HTERT RPE-1 (cell line): ENCODE measurements around the gene PYGO2.

Experiments used
- in situ Hi-C: fragments of 300-500 bp; cut with MboI; formaldehyde crosslinking; loops from 4 replicates; pipeline ENCODE4 v1.14.3; 2020; ENCODE audit warnings: low sequenced_read_pairs

The PYGO2 gene

GRCh38 chr1:154966111-154966510 is 4.5 kb upstream of the PYGO2 start:
- in situ Hi-C loops = no loop called here

- in situ Hi-C loops = no loop called here
Measured at GRCh38 chr1:154964359-154964758, 2.8 kb upstream of the PYGO2 start.

- in situ Hi-C loops = no loop called here
Measured at GRCh38 chr1:154963643-154964042, 2.1 kb upstream of the PYGO2 start.

- in situ Hi-C loops = no loop called here
Measured at GRCh38 chr1:154962795-154963330, 1.3 kb upstream of the PYGO2 start.

- in situ Hi-C loops = no loop called here
Measured at GRCh38 chr1:154962156-154962749, 671 bp upstream of the PYGO2 start.

GRCh38 chr1:154960446-154961136 is 991 bp downstream of the PYGO2 start:
- in situ Hi-C loops = no loop called here

- in situ Hi-C loops = no loop called here
Measured at GRCh38 chr1:154959426-154959780, 2.2 kb downstream of the PYGO2 start.

- in situ Hi-C loops = no loop called here
Measured at GRCh38 chr1:154958681-154959425, 2.7 kb downstream of the PYGO2 start.

GRCh38 chr1:154958036-154958435 is 3.5 kb downstream of the PYGO2 start:
- in situ Hi-C loops = no loop called here

GRCh38 chr1:154957091-154957657 is 4.4 kb downstream of the PYGO2 start:
- in situ Hi-C loops = no loop called here

GRCh38 chr1:154956544-154956941 is 5.0 kb downstream of the PYGO2 start:
- in situ Hi-C loops = no loop called here

GRCh38 chr1:154955718-154956543 is 5.7 kb downstream of the PYGO2 start, which contains the start of gene PBXIP1:
Gene PBXIP1 (minus strand): TSS chr1:154956099. CDS start chr1:154953721, 2,378 bp downstream.
- in situ Hi-C loops = no loop called here

- in situ Hi-C loops = no loop called here
Measured at GRCh38 chr1:154955039-154955717, 6.4 kb downstream of the PYGO2 start.

GRCh38 chr1:154954541-154954940 is 7.0 kb downstream of the PYGO2 start:
- in situ Hi-C loops = no loop called here

GRCh38 chr1:154953611-154954038 is 8.0 kb downstream of the PYGO2 start:
- in situ Hi-C loops = no loop called here

- in situ Hi-C loops = no loop called here
Measured at GRCh38 chr1:154952664-154953063, 8.9 kb downstream of the PYGO2 start.

- in situ Hi-C loops = no loop called here
Measured at GRCh38 chr1:154951901-154952657, 9.5 kb downstream of the PYGO2 start.

- in situ Hi-C loops = no loop called here
Measured at GRCh38 chr1:154948079-154948478, 13.5 kb downstream of the PYGO2 start.
